ENCODE data around the gene RND1. TPM values are rescaled to one million over a fixed set of nuclear protein-coding genes. Genes with fewer than 3 reads are reported as not detected.

Gene RND1
- total and polyA plus RNA-seq, 2 experiments from 2014 or later, result 9.3 to 10.4 TPM

GRCh38 chr12:48828841-48829575 is 36.7 kb downstream of the RND1 start:
- Mint-ChIP-seq H3K9me3 (no peaks in the 10 kb centered on the region; the same call in 1 of the 3 replicates), H3K27ac (no peak overlapping the region), H3K27me3 (ENCODE audit: insufficient read depth, low read depth, poor library complexity) (peaks cover 6% of the 10 kb centered on the region), H3K4me1 (peaks cover 6% of the 10 kb centered on the region), H3K4me3 (no peak overlapping the region), H3K36me3 (ENCODE audit: low read depth) (peaks cover 63% of the 10 kb centered on the region)
- Histone ChIP-seq H3K9me2 (ENCODE audit: insufficient read depth) (no peaks in the 10 kb centered on the region), H3K4me1 (ENCODE audit: insufficient read depth) (no peaks in the 10 kb centered on the region), H3K27me3 (ENCODE audit: insufficient read depth) (no peaks in the 10 kb centered on the region), H3K79me2 (replicated peaks; ENCODE audit: insufficient read depth) (no peaks in the 10 kb centered on the region), H4K20me1 (replicated peaks; ENCODE audit: insufficient read depth) (peaks cover 9% of the 10 kb centered on the region; the same call in 1 of the 2 replicates), H3K4me3 (no peak overlapping the region), H3F3A (replicated peaks; ENCODE audit: low read depth) (no peaks in the 10 kb centered on the region), H3K4me2 (no peak overlapping the region), H3K36me3 (ENCODE audit: insufficient read depth) (peaks cover 33% of the 10 kb centered on the region), H3K27ac (ENCODE audit: low read depth) (no peak overlapping the region), H2AFZ (no peak overlapping the region)
- no peak for TF ChIP-seq EZH2 (IDR thresholded peaks at IDR 0.05; ENCODE audit: low read depth, unreplicated experiment)
- no peak for TF ChIP-seq ZNF114 (CRISPR knock-in tag; IDR thresholded peaks at IDR 0.05)
- no peak for TF ChIP-seq NANOG (IDR thresholded peaks at IDR 0.05; ENCODE audit: borderline replicate concordance)
- no peak for TF ChIP-seq ZNF331 (CRISPR knock-in tag; IDR thresholded peaks at IDR 0.05; ENCODE audit: low read depth)
- no peak for TF ChIP-seq STAT1 (IDR thresholded peaks at IDR 0.05; ENCODE audit: unreplicated experiment)
- DNase-seq (ENCODE audit: low spot score) (no peak), ATAC-seq (no peak)

- no peaks in the 10 kb centered on the region for H3F3A ChIP-seq (replicated peaks; ENCODE audit: low read depth)
- peaks cover 9% of the 10 kb centered on the region; the same call in 1 of the 2 replicates for H4K20me1 ChIP-seq (replicated peaks; ENCODE audit: insufficient read depth)
- no peak overlapping the region for H3K27ac Mint-ChIP-seq
- no peak overlapping the region for H3K4me3 ChIP-seq
- ATAC-seq, result no peak
- no peak overlapping the region for H3K27ac ChIP-seq (ENCODE audit: low read depth)
- no peaks in the 10 kb centered on the region for H3K9me2 ChIP-seq (ENCODE audit: insufficient read depth)
- H3K27me3 Mint-ChIP-seq (ENCODE audit: insufficient read depth, low read depth, poor library complexity), result peaks cover 6% of the 10 kb centered on the region
- no peak overlapping the region for H3K4me2 ChIP-seq
- H3K4me3 Mint-ChIP-seq, result no peak overlapping the region
- no peak for DNase-seq (ENCODE audit: low spot score)
- H3K36me3 Mint-ChIP-seq (ENCODE audit: low read depth), result peaks cover 56% of the 10 kb centered on the region
- H3K9me3 Mint-ChIP-seq, result no peaks in the 10 kb centered on the region; the same call in 1 of the 3 replicates
- no peaks in the 10 kb centered on the region for H3K27me3 ChIP-seq (ENCODE audit: insufficient read depth)
- H3K4me1 ChIP-seq (ENCODE audit: insufficient read depth), result peaks cover 5% of the 10 kb centered on the region; the same call in 1 of the 2 replicates
- no peak overlapping the region for H2AFZ ChIP-seq
- H3K4me1 Mint-ChIP-seq, result peaks cover 12% of the 10 kb centered on the region
- H3K36me3 ChIP-seq (ENCODE audit: insufficient read depth), result peaks cover 26% of the 10 kb centered on the region
- no peaks in the 10 kb centered on the region for H3K79me2 ChIP-seq (replicated peaks; ENCODE audit: insufficient read depth)
- TF ChIP-seq CTCF (conservative IDR thresholded peaks at IDR 0.05; ENCODE audit: low read depth in 2 of 2) (no peak), ZNF462 (CRISPR knock-in tag; IDR thresholded peaks at IDR 0.05) (no peak), JUNB (IDR thresholded peaks at IDR 0.05; ENCODE audit: unreplicated experiment) (no peak), EZH2 (IDR thresholded peaks at IDR 0.05; ENCODE audit: low read depth, unreplicated experiment) (no peak), REST (IDR thresholded peaks at IDR 0.05; ENCODE audit: unreplicated experiment) (no peak), ZNF114 (CRISPR knock-in tag; IDR thresholded peaks at IDR 0.05) (no peak)
Measured at GRCh38 chr12:48828293-48828692, 37.4 kb downstream of the RND1 start.
